Central memory CD8-positive, alpha-beta T cell (primary cell): Measurements from ENCODE around the gene FBXO21.
"Not testable (repeated sequence)": the region's sequence is repeated elsewhere in the genome, so short reads cannot be mapped to it uniquely, and the experiment has no call there.

Experiments
- ATAC-seq: fragments of 150-1000 bp; cut with Tn5 transposase; replicated peaks from 2 replicates; pipeline ENCODE4 v1.10.0; 2022; ENCODE audit warnings: mild to moderate bottlenecking, moderate FRiP score, moderate number of reproducible peaks; ENCODE audit not compliant: poor library complexity, severe bottlenecking; ENCODE audit errors: extremely low read depth
- DNase-seq, 2 donors: peaks; one replicate each; pipeline ENCODE4 v3.0.0; 2021; ENCODE audit warnings: low spot score in 2 of 2
- H3K27ac Mint-ChIP-seq: one replicate; pipeline ENCODE4 v1.8.0; 2022; ENCODE audit warnings: low read depth, mild to moderate bottlenecking, moderate library complexity, mixed read lengths
- H3K27me3 Mint-ChIP-seq: one replicate; pipeline ENCODE4 v1.8.0; 2022; ENCODE audit warnings: mixed read lengths
- H3K36me3 Mint-ChIP-seq: one replicate; pipeline ENCODE4 v1.8.0; 2022; ENCODE audit warnings: mild to moderate bottlenecking, moderate library complexity, mixed read lengths; ENCODE audit not compliant: insufficient read depth
- H3K4me1 Mint-ChIP-seq: one replicate; pipeline ENCODE4 v1.8.0; 2022; ENCODE audit warnings: mixed read lengths
- H3K4me3 Mint-ChIP-seq: one replicate; pipeline ENCODE4 v1.8.0; 2022; ENCODE audit warnings: mild to moderate bottlenecking, moderate library complexity, mixed read lengths
- H3K9me3 Mint-ChIP-seq: one replicate; pipeline ENCODE4 v1.8.0; 2022; ENCODE audit warnings: mixed read lengths

FBXO21 gene

GRCh38 chr12:117193903-117194302 lies 3.6 kb upstream of the FBXO21 start:
- DNase-seq (no peak), ATAC-seq (no peak)
- H3K9me3 Mint-ChIP-seq, result no peaks in the 10 kb centered on the region
- peaks cover 10% of the 10 kb centered on the region for H3K4me1 Mint-ChIP-seq
- H3K4me3 Mint-ChIP-seq, result no peak overlapping the region
- H3K36me3 Mint-ChIP-seq, result peaks cover 9% of the 10 kb centered on the region
- H3K27me3 Mint-ChIP-seq, result peaks cover 22% of the 10 kb centered on the region
- H3K27ac Mint-ChIP-seq, result no peak overlapping the region

DNA sequence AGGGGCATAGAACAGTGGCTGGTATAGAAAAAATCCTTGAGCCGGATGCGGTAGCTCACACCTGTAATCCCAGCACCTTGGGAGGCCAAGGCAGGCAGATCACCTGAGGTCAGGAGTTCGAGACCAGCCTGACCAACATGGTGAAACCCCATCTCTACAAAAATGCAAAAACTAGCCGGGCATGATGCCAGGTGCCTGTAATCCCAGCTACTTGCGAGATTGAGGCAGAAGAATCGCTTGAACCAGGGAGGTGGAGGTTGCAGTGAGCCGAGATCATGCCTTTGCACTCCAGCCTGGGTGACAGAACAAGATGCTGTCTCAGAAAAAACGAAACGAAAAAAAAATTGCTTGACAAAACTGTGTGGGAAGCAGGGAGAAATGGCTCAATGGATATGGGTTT lies 2.3 kb upstream of the FBXO21 start:
- ATAC-seq, H3K27me3 Mint-ChIP-seq, H3K27ac Mint-ChIP-seq, DNase-seq, H3K9me3 Mint-ChIP-seq, H3K4me3 Mint-ChIP-seq: not testable (repeated sequence)
- peaks cover 13% of the 10 kb centered on the region for H3K36me3 Mint-ChIP-seq
- H3K4me1 Mint-ChIP-seq, result peaks cover 20% of the 10 kb centered on the region

GRCh38 chr12:117192057-117192456 lies 1.8 kb upstream of the FBXO21 start:
- Mint-ChIP-seq H3K9me3 (no peaks in the 10 kb centered on the region), H3K4me1 (peaks cover 23% of the 10 kb centered on the region), H3K27me3 (peaks cover 3% of the 10 kb centered on the region), H3K36me3 (peaks cover 15% of the 10 kb centered on the region), H3K4me3 (peak overlapping the region; percentile 25), H3K27ac (no peak overlapping the region)
- DNase-seq (no peak), ATAC-seq (no peak)

DNA sequence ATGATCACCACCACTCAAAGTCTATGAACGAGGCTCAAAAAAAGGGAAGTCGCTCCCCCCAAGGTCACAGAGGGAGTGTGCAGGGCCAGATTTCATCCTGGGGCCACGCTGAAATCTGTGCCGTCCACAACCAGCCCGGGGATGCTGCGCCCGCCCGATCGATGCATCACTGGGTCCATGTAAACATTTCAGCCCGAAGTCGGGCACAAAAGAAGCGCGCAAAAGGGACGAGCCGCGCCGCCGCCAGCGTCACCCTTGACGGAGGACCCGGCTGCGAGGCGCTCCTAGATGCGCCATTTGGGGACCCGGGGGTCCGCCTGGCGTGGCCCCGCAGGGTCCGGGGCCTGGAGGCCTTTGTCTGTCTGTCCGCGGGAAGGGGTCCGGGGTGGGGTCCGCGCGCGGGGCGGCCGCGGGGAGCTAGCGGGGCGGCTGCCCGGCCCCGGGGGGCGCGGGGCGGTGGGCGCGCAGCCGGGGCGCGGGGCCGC lies 503 bp downstream of the FBXO21 start:
- peak overlapping the region; percentile 92 for H3K4me3 Mint-ChIP-seq
- peaks cover 32% of the 10 kb centered on the region for H3K36me3 Mint-ChIP-seq
- DNase-seq (peak; percentile 17 to 30), ATAC-seq (peak; percentile 41)
- peaks cover 23% of the 10 kb centered on the region for H3K4me1 Mint-ChIP-seq
- no peaks in the 10 kb centered on the region for H3K9me3 Mint-ChIP-seq
- peak overlapping the region; percentile 87 for H3K27ac Mint-ChIP-seq
- H3K27me3 Mint-ChIP-seq, result no peaks in the 10 kb centered on the region

- H3K27me3 Mint-ChIP-seq, result no peaks in the 10 kb centered on the region
- H3K9me3 Mint-ChIP-seq, result no peaks in the 10 kb centered on the region
- no peak for ATAC-seq
- H3K4me3 Mint-ChIP-seq, result peak overlapping the region; percentile 92
- H3K36me3 Mint-ChIP-seq, result peaks cover 37% of the 10 kb centered on the region
- DNase-seq, result no peak
- peaks cover 23% of the 10 kb centered on the region for H3K4me1 Mint-ChIP-seq
- H3K27ac Mint-ChIP-seq, result peak overlapping the region; percentile 87
These were observed 1.1 kb downstream of the FBXO21 start for GRCh38 chr12:117188961-117189724.

GRCh38 chr12:117188121-117188665 lies 2.1 kb downstream of the FBXO21 start:
- Mint-ChIP-seq H3K4me3 (peak overlapping the region; percentile 92), H3K9me3 (no peaks in the 10 kb centered on the region), H3K27ac (peak overlapping the region; percentile 87), H3K4me1 (peaks cover 23% of the 10 kb centered on the region), H3K27me3 (no peaks in the 10 kb centered on the region), H3K36me3 (peaks cover 46% of the 10 kb centered on the region)
- ATAC-seq (no peak), DNase-seq (no peak)

DNA sequence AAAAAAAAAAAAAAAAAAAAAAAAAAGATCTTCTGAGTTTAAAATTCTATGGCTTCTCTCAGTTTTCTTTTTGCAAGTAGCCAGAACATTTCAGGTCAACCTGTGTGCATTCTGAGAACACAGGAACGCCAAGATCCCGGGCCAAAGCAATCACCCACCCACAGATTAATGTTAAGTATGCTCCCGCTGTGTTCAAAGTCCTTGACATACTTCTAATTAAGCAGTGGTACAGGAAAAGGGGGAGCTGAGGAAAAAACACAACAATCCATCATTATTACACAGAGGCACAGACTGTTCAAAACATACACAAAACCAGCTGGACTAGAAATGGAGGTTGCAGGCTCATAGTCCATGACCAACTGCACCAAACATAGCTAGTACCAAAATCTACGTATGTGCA lies 2.8 kb downstream of the FBXO21 start:
- Mint-ChIP-seq H3K36me3 (peaks cover 52% of the 10 kb centered on the region), H3K9me3 (no peaks in the 10 kb centered on the region), H3K4me3 (no peak overlapping the region), H3K27ac (no peak overlapping the region), H3K27me3 (no peaks in the 10 kb centered on the region), H3K4me1 (peaks cover 23% of the 10 kb centered on the region)
- ATAC-seq, result no peak
- DNase-seq, result no peak

GRCh38 chr12:117182866-117183265 lies 7.4 kb downstream of the FBXO21 start:
- Mint-ChIP-seq H3K4me3 (no peak overlapping the region), H3K27ac (no peak overlapping the region), H3K9me3 (no peaks in the 10 kb centered on the region), H3K4me1 (peaks cover 29% of the 10 kb centered on the region), H3K36me3 (peaks cover 77% of the 10 kb centered on the region), H3K27me3 (no peaks in the 10 kb centered on the region)
- ATAC-seq (no peak), DNase-seq (no peak)

- not testable (repeated sequence) for H3K4me3 Mint-ChIP-seq, ATAC-seq, H3K9me3 Mint-ChIP-seq, DNase-seq, H3K27me3 Mint-ChIP-seq, H3K27ac Mint-ChIP-seq
- Mint-ChIP-seq H3K4me1 (peaks cover 26% of the 10 kb centered on the region), H3K36me3 (peaks cover 78% of the 10 kb centered on the region)
These were observed 8.8 kb downstream of the FBXO21 start for GRCh38 chr12:117181468-117181843.

DNA sequence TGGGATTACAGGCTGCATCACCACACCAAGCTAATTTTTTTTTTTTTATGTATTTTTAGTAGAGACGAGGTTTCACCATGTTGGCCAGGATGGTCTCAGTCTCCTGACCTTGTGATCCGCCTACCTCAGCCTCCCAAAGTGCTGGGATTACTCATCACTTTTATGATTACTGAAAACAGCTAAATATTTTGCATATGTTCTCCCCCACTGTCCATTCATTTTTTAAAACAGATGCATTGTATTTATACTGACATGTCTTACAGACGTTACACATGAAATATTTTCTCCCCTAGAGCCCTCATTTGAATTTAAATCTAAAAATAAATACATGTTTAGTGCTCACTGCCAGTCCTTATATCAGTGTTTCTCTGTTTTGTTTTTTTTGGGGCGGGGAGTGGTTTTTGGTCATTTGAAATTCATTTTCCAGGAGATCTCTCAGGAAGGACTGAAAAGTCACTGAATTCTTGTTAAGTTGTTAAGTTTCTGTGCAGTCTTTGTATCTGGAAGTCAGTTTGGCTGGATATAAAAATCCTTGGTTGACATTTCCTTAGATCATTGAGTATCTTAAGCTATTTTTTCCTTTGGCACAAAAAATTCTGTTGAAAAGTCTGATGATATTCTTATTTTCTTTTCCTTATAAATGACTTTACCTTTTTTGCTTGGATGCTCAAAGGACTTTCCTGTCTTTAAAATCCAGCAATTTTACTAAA lies 9.4 kb downstream of the FBXO21 start:
- Mint-ChIP-seq H3K27me3 (no peaks in the 10 kb centered on the region), H3K36me3 (peaks cover 78% of the 10 kb centered on the region), H3K9me3 (no peaks in the 10 kb centered on the region), H3K4me3 (no peak overlapping the region), H3K27ac (peak overlapping the region; percentile 29), H3K4me1 (peaks cover 30% of the 10 kb centered on the region)
- ATAC-seq (no peak), DNase-seq (no peak)

DNA sequence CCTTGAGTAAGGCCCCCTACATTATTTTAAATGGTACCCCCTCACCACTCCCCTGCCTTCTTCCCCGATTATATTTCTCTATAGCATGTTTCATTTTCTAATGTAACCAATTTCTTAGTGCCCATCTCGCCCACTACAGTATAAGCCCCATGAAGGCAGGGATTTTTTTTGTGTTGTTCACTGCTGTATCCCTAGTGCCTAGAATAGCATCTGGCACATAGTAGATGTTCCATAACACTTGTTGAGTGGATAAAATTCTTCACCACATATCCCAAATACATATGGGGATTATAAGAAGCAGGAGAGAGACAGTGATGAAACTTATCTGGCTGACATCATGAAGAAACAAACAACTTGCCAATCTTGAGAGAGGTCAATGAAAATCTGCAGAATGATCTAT lies 11.5 kb downstream of the FBXO21 start:
- DNase-seq (no peak), ATAC-seq (no peak)
- Mint-ChIP-seq H3K4me1 (peaks cover 32% of the 10 kb centered on the region), H3K27ac (no peak overlapping the region), H3K4me3 (no peak overlapping the region), H3K36me3 (peaks cover 80% of the 10 kb centered on the region), H3K27me3 (no peaks in the 10 kb centered on the region), H3K9me3 (no peaks in the 10 kb centered on the region)

GRCh38 chr12:117178301-117178700 lies 12.0 kb downstream of the FBXO21 start:
- ATAC-seq (no peak), DNase-seq (no peak)
- Mint-ChIP-seq H3K36me3 (peaks cover 80% of the 10 kb centered on the region), H3K9me3 (no peaks in the 10 kb centered on the region), H3K27me3 (no peaks in the 10 kb centered on the region), H3K4me3 (no peak overlapping the region), H3K4me1 (peaks cover 32% of the 10 kb centered on the region), H3K27ac (no peak overlapping the region)

DNA sequence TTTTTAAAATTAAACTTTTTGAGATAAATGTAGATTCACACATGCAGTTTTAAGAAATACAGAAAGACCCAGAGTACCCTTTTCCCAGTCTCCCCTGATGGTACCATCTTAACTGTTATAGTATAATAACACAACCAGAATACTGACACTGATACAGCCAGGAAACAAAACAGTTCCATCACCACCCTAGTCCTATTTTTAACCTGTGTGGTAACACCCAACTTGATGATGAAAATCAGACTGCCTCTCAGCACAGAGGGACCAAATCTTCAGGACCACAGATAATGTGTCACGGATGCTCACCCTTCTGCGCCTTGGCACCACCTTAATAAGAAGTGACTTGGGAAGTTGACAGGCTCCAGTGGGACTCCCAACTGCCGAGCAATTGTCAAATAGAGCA lies 18.1 kb downstream of the FBXO21 start:
- Mint-ChIP-seq H3K9me3 (no peaks in the 10 kb centered on the region), H3K4me3 (no peak overlapping the region), H3K27me3 (no peaks in the 10 kb centered on the region), H3K4me1 (peaks cover 13% of the 10 kb centered on the region), H3K27ac (no peak overlapping the region), H3K36me3 (peaks cover 84% of the 10 kb centered on the region)
- DNase-seq (no peak), ATAC-seq (no peak)
